ENCODE results near the gene OR10G4.
"Not testable (repeated sequence)": the region's sequence is repeated elsewhere in the genome, so short reads cannot be mapped to it uniquely, and the experiment has no call there.

Gene OR10G4

GRCh38 chr11:124012697-124013096, at the start of gene OR10G4:
Gene OR10G4 (plus strand): TSS chr11:124012997. CDS start chr11:124015575, 2,578 bp downstream.
- no peak for DNase-seq

GRCh38 chr11:123973816-123974215, 39.0 kb upstream of the OR10G4 start:
- no peak for DNase-seq

- no peak for DNase-seq
Measured at GRCh38 chr11:123976770-123977560, 35.8 kb upstream of the OR10G4 start.

- no peak for DNase-seq
Measured at GRCh38 chr11:123977731-123978347, 35.0 kb upstream of the OR10G4 start, which contains the start of gene OR10S1. Gene OR10S1 (minus strand): TSS chr11:123977781. CDS start chr11:123977664, 117 bp downstream.

GRCh38 chr11:123979311-123979710, 33.5 kb upstream of the OR10G4 start:
- no peak for DNase-seq

GRCh38 chr11:123995119-123995518, 17.7 kb upstream of the OR10G4 start, which contains the start of gene OR10G6:
Gene OR10G6 (minus strand): TSS chr11:123995161. CDS start chr11:123995161, 0 bp downstream.
- no peak for DNase-seq

GRCh38 chr11:124015837-124016236, 3.0 kb downstream of the OR10G4 start:
- DNase-seq: not testable (repeated sequence)

GRCh38 chr11:124026498-124026897, 13.7 kb downstream of the OR10G4 start, which contains the start of gene OR10G8:
Gene OR10G8 (plus strand): TSS chr11:124026798. CDS start chr11:124029623, 2,825 bp downstream.
- no peak for DNase-seq

GRCh38 chr11:124036666-124037065, 23.9 kb downstream of the OR10G4 start:
- DNase-seq: no peak

GRCh38 chr11:124039557-124039956, 26.8 kb downstream of the OR10G4 start:
- no peak for DNase-seq

- no peak for DNase-seq
Measured at GRCh38 chr11:124041254-124041653, 28.5 kb downstream of the OR10G4 start, which contains the start of gene OR10G7. Gene OR10G7 (minus strand): TSS chr11:124041325. CDS start chr11:124039001, 2,324 bp downstream.

- DNase-seq: no peak
Measured at GRCh38 chr11:124043420-124043819, 30.6 kb downstream of the OR10G4 start.

- peak; percentile 58 for DNase-seq
Measured at GRCh38 chr11:124050748-124051147, 38.0 kb downstream of the OR10G4 start.

- no peak for DNase-seq
Measured at GRCh38 chr11:124052966-124053365, 40.2 kb downstream of the OR10G4 start.
